Activated T-cell treated with anti-CD3 and anti-CD28 coated beads for 4 hours (primary cell): ENCODE data around the gene ZCCHC2.

Experiments used
- DNase-seq: peaks from one replicate; pipeline ENCODE4 v3.0.0-alpha.2; 2020

ZCCHC2 gene

DNA sequence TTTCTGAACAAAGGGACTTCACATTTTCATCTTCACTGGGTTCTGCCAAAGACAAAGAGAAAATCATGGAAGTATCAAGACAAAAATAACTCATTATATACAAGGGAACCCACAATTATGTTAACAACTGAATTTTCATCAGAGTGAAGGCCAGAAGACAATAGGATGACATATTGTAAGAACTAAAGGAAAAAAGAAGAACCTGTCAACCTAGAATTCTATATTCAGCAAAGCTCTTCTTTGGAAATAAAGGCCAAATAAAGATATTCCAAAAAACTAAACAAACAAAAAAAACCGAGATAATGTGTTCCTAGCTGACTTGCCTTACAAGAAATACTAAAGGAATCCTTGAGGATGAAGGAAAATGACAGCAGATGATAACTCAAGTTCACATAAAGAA, 10.3 kb upstream of the ZCCHC2 start:
- no peak for DNase-seq

DNA sequence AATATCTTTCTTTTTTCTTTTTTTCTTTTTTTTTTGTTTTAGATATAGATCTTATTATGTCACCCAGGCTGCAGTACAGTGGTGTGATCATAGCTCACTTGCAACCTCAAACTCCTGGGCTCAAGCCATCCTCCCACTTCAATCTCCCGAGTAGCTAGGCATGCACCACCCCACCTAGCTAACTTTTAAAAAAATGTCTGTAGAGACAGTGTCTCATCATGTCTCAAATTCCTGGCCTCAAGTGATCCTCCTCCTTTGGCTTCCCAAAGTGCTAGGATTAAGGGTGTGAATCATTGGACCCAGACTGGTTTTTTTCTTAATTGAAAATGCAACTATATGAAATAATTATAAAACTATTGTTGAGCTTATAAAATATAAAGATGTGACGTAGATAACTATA, 9.8 kb upstream of the ZCCHC2 start:
- no peak for DNase-seq

DNA sequence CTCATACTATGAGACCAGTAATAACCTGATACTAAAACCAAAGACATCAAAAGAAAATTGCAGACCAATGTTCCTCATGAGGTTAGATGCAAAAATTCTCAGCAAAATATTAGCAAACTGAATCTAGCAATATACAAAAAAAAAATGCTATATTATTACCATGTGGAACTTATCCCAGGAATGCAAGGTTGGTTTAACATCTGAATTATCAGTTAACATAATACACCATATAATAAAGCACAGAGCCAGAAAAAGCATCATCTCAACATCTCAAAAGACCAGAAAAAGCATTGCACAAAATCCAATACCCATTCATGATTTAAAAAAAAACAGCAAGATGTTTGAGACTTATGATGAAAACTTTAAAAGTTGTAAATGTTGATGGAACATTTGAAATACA, 8.3 kb upstream of the ZCCHC2 start:
- DNase-seq, result no peak

DNA sequence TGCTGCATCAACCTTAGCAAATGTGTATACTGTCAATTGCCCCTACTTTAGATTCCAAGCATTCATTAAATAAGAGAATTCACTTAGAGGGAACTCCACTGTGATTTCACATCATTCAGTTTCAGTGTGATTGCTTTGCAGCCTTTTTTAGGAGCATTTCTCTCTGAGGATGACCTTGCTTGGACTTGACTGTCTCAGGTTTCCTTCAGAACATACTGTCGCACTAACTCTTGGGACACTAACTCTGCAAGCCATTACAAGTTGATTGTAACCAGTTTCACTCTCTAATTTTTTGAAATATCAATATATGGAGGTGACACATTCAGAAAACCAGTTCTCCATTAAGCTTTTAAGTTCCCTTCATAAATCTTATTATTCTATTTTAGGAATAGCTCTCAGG, 6.6 kb upstream of the ZCCHC2 start:
- DNase-seq, result no peak

DNA sequence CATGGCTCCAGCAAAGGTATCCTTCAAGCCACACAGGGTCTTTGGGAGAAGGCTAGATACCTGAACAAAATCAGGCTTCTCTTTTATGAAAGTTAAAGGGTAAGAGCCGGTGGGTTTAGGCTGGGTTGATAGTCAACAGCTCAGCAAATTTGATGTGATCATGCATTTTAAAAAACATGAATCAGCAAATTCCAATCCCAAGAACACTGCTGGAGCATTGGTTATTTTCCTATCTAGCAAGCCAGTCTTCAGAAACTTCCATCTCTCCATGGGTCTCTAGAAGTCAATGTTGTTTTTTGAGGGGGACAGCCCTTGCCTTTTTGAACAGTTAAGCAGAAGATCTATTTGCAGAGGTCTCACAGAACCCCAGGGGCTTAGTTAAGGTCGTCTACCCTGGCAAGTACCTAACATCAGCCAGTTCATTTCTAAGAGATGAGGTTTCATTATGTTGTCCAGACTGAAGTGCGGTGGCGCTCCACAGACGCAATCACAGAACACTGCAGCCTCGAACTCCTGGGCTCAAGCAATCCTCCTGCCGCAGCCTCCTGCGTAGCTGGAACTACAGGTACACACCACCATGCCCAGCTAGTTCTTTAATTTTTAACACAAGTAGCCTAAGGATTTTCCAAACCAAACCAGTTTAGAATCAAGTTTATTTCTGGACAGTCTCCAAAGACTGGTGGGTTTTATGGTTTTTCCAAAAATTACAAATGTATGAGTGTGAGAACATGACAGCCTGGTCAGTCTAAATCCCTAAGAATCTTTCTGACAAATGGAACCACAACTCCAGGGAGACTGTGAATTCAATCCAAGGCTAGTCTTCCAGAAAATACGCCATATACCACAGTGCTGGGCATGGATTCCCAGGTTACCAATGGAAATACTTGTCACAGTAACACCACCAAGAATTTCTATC, 4.1 kb upstream of the ZCCHC2 start:
- no peak for DNase-seq

DNA sequence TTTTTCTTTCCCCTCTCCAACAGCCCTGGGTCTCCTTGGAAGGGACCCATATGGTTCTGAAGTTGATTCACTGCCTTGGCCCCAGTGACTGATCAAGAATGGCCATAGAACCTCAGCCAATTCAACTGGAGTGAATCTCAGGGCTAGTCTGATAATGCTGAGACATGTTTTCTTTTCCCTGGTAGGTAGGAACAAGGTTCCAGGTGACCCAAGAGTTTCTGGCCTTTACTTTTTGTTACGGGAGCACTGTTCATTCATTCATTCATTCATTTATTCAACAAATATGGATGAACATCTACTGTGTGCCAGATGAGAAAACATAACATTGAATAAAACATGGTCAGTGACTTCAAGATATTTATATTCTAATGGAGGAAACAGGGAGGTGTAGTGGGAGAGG, 3.1 kb upstream of the ZCCHC2 start:
- DNase-seq, result no peak

DNA sequence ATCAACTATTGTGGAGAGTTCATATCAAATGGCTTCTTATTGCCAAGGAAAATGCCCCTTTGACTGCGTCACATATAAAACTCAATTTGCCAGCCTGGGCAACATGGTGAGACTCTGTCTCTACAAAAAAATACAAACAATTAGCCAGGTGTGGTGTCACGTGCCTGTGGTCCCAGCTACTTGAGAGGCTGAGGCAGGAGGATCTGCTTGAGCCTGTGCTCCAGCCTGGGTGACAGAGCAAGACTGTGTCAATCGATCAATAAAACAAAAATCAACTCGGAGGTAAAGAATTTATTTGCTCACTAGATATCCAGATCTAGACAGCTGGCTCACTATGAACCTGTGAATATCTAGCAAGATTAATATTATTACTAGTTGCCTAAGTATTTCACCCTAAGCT, 1.7 kb upstream of the ZCCHC2 start:
- no peak for DNase-seq

DNA sequence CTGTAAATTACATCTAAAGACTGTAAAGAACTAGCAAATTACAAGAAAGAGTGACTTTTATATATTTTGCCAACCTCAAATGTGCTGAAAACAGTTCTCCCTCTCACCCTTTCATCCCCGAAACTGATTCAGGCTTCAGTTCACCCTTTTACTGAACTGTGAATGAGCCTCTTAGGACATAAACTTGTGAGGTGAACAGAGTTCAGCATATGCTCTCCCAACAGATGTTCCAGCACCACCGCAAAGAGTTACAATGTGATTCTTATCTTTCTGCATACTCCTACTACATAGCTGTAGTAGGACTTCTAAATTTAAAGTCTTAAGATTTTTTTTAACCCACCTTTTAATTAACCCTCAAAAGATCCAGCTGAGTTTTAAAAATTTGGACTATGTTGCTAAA, 1.2 kb upstream of the ZCCHC2 start:
- no peak for DNase-seq

DNA sequence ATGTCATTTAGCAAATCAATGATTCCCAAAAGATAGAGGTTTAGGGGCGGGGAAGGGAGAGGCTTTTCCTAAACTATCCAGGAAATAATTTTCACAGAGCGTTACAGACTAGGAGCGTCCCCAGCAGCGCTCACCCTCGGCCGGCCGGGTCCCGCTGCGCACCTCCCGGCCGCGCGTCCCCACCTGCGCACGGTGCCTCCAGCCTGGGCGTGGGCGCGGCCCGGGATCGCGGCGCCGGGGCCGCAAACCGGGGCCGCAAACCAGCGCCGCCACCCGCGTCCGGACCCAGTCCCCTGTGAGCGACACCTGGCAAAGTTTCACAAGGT, 684 bp upstream of the ZCCHC2 start:
- no peak for DNase-seq

DNA sequence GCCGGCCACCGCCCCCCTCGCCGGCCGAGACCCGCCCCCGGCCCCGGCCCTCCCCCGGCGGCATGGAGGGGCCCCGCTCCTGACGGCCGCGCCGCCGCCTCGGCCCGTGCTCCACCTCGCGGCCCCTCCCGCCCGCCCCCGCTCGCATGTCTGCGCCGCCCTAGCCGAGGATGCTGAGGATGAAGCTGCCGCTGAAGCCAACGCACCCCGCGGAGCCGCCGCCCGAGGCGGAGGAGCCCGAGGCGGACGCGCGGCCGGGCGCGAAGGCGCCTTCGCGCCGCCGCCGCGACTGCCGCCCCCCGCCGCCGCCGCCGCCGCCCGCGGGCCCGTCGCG, 397 bp downstream of the ZCCHC2 start:
- DNase-seq, result no peak

DNA sequence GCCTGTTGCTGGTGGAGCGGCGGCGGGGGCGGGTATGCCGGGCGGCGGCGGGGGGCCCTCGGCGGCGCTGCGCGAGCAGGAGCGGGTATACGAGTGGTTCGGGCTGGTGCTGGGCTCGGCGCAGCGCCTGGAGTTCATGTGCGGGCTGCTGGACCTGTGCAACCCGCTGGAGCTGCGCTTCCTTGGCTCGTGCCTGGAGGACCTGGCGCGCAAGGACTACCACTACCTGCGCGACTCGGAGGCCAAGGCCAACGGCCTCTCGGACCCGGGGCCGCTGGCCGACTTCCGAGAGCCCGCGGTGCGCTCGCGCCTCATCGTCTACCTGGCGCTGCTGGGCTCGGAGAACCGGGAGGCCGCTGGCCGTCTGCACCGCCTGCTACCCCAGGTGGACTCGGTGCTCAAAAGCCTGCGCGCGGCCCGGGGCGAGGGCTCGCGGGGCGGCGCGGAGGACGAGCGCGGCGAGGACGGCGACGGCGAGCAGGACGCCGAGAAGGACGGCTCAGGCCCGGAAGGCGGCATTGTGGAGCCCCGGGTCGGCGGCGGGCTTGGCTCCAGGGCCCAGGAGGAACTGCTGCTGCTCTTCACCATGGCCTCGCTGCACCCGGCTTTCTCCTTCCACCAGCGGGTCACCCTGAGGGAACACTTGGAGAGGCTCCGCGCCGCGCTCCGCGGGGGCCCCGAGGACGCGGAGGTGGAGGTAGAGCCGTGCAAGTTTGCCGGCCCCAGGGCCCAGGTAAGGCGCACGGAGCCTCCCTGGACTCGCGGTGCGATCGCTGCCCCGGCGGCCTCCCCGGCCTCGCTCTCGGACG, 1.0 kb downstream of the ZCCHC2 start:
- DNase-seq, result peak; percentile 29

DNA sequence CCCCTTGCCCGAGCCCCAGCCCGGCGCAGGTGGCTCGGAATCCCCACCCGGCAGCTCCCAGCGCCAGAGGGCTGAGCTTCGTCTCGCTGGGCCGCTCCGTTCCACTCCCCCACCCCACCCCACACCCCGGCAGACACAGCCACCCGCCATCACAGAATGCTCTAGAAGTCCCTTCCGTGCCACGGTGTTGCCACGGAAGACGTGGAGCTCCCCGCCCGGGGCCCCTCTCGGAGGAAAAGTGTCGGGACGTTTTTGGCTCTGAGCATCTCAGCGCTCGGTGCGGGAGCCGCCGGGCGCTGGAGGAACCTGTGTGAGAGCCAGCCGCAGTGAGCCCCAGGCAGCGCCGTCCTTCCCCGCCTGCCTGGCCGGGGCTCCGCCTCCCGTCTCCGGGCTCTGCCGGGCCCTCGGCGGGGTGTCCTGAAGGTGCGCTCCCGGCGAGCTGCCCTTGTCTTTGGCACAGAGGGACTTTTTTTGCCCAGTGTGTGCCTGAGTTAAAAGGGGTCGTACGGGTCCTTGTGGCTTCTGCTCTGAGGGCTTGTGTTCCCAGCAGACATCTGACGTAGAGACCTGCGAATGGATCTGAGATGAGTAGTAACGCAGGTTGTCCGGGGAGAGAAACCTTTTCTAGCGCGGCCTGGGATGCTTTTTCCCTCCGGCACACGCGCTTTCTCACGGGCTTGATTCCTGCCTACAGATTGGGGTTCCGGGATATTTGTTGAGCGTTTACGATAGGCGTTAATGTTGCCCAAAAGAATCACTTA, 1.8 kb downstream of the ZCCHC2 start:
- peak; percentile 43 for DNase-seq

DNA sequence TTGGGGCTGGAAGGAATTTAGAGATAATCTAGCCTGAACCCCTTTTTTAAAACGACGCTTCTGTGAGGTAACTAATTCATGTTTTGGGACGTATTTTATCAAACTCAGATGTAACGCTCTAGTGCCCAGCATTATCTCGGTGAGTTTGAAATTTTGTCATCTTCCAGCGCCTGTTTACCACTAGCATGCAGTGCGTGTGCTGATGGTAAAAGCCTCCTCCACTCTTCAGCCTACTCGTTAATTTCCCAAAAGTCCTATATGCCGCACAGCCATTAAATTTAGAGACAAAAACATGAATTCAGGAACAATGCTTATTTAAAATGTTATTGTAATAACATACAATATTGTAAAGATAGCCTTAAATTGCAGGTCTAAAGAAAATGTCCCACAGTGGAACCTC, 2.8 kb downstream of the ZCCHC2 start:
- no peak for DNase-seq

DNA sequence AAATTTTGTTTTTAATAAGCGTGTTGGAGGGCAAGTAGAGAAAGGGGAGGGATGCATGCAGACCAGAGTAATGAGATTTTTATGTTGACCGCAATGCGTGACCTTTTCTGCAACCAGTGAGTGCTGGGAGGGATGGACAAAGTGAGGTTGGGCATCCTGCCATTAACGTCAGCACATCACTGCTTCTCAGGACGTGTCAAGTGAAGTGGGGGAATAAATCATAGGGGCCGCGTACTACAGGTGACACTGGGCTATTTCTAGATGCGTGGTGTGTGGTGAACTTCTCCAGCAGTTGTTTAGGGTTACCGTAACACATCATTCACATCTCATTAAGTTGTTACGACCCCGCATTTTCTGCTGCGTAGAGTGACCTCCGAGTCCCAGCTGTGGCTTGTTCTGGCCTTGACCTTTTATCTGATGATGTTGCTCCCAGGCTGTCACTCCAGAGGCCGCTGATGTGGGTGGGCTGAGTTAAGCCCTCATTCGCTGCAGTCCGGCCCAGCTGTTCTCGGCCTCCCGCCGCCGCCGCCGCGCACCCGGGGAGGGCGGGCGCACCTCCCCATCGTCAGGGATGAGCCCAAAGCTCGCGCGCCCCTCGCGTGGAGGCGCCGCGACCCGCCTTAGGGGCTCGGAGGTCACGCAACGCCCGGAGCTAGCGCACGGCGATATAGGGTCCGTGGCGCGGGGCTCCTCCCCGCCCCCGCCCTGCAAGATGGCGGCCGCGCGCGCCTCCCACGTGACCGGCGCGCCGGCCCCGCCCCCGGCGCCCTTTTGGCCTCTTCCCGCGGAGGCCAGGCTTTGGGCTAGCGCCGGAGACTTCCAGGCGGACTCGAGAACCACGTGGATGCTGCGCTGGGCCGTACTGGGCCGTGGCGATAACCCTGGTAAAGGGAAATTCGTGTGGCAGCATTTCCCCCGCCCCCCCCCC, 3.5 kb downstream of the ZCCHC2 start:
- DNase-seq, result peak; percentile 43

DNA sequence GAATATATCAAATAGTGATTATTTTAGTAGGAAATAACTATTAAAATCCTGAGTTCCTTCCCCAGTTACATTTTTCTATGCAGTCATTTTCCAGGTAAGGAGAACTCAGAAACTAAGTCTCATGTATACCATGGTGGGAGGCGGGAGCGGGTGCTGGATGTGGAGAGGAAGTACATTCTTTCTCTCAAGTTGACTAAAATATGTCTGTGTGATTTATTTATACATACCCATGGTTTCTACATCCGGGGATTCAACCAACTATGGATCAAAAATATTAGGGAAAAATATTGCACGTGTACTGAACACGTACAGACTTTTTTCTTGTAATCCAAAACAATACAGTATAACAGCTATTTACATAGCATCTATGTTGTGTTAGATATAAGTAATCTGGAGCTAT, 6.8 kb downstream of the ZCCHC2 start:
- no peak for DNase-seq

DNA sequence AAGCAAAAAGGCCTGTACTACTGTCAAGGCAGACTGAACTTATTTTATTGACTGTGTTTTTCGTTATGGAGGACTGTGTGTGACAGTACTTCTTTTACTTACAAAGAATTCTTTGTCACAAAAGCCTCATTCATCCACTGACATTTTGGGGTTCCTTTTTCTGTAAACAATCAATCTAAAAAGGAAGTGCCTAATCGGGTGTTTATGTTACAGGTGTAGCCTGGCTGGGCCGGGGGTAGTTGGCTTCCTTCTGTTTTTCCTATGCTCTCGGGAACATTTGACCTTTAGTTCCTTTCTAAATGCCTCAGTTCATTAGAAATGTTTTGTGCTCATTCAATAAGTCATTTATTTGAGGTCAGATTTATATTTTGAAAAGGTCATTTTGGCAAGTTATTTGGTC, 8.3 kb downstream of the ZCCHC2 start:
- no peak for DNase-seq

DNA sequence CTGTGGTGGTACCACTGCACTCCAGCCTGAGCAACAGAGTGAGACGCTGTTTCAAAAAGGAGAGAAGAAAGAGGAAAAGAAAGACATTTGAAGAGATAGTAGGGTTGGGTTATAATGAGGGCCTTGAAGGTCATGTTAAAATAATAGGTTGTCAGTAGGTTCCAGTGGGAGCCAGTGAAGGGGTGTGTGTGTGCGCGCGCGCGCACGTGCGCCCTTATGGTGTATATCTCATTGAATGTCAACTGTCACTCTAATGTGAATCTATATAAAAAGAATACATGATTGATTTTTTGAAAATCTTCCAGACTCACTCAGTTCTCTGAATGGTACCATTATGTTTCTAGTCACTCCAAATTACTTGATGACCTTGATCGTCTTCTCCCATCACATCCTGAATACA, 9.1 kb downstream of the ZCCHC2 start:
- no peak for DNase-seq

DNA sequence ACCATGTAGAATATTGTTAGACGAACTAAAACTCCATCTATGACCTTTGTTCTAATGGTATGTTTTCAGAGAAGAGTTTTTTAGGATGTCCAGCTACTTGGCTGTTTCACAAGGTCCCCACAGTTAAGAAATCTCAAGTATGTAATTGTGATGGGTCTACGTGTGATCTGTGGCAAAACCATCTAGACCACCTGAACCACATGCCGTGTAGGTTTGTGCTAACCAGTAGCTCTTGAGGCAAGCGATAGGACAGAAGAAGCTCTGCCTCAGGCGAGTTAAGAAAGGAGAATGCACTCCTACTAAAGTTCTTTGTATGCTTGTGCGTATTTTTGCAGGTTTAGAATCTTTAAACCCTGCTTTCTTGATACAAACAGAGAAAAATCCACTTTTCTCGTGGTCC, 13.2 kb downstream of the ZCCHC2 start:
- DNase-seq, result no peak

DNA sequence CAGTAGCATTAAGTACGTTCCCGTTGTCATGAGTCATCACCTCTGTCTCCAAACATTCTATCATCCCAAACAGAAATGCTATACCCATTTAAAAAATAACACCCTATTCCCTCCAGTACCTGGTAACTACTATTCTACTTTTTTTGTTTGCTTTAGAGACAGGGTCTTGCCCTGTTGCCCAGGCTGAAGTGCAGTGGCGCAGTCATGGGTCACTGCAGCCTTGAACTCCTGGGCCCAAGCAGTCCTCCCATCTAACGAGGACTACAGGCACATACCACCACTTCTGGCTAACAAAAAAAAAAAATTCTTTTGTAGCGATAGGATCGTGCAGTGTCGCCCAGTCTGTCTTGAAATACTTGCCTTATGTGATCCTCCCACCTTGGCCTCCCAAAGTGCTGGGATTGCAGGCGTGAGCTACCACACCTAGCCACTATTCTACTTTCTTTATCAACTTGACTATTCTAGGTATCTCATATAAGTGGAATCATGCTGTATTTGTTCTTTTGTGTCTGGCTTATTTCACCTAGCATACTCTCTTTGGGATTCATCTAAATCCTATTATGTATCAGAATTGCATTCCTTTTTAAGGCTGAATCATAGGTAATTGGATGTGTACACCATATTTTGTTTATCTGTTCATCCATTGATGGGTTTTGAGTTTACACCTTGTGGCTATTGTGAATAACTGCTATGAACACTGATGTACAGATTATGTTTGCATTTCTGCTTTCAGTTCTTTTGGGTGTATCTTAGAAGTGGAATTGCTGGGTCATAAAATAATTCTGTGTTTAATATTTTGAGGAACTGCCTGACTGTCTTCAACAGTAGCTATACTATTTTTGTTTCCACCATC, 14.4 kb downstream of the ZCCHC2 start:
- DNase-seq, result no peak

DNA sequence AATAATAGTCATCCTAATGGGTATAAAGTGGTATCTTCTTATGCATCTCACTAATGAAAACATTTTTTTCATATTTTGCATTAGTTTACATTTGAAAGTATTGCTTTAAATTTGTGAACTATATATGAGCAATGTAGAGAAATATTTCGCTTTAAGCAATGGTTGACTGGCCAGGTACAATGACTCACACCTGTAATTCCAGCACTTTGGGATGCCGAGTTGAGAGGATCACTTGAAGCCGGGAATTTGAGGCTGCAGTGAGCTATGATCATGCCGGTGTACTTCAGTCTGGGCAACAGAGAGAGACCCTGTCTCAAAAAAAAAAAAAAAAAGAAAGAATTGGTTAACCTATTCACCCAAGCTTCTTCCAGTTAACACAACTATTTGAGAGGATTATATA, 15.1 kb downstream of the ZCCHC2 start:
- DNase-seq, result no peak

DNA sequence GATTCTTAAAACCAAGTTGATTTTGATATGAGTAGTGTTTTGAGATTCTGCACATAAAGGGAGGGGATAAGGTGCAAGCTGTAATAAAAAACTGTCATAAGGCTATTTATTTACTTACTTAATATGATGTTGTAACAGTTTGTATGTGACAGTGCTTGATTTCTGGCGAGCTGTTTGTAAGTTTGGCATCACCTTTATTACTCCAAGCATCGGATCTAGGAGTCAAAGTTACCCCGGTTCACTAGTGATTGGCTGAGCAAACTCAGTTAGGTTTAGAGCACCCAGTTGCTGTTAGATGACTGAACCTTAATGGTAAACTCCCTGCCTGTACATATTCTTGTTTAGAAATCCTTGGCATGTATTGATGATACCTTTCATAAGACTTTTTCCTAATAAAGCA, 16.1 kb downstream of the ZCCHC2 start:
- no peak for DNase-seq
